K562 (cell line): Measurements from ENCODE around the gene YPEL2. TPM values are rescaled to one million over a fixed set of nuclear protein-coding genes. Genes with fewer than 3 reads are reported as not detected.

Experiments used
- ATAC-seq: fragments of 200-7000 bp; cut with Tn5 transposase; 3 replicates; pipeline ENCODE4 v1.9.1; 2020; ENCODE audit warnings: moderate library complexity
- BruUV-seq: library from RNA; stranded (reverse); fragments of 400-500 nt; replicated peaks from 2 replicates; lab custom pipeline; 2021; lab: Mats Ljungman, UMichigan
- CTCF ChIA-PET: fragments of 300-600 bp; formaldehyde crosslinking; extraction: SDS; loops from one replicate; lab custom pipeline; 2021; ENCODE audit warnings: low intra/inter-chr PET ratio; lab: Yijun Ruan, JAX
- POLR2A ChIA-PET: fragments of 300-600, 350-650 bp; sonication (Branson Sonifier 250); formaldehyde crosslinking; extraction: SDS; loops from one replicate; lab custom pipeline; 2021; ENCODE audit warnings: antibody characterized with exemption, inconsistent platforms; lab: Yijun Ruan, JAX
- DNase-seq, 4 experiments: peaks; one replicate each; pipeline versions ENCODE4 v3.0.0 to v3.0.0-alpha.2; 2011 to 2018; ENCODE audit warnings: low spot score in 3 of 4, mixed read lengths in 3 of 4; ENCODE audit errors: extremely low read depth in 1 of 4
- FAIRE-seq: peaks from 2 replicates; lab custom pipeline; 2011; peaks lifted over from hg19 to GRCh38; lab: Jason Lieb, UNC
- H2AFZ ChIP-seq: 2 replicates; pipeline ENCODE4 v1.6.0; 2011; ENCODE audit warnings: low read depth, low read length, control low read depth, inconsistent platforms
- H3K27ac ChIP-seq: fragments of 200-600 bp; 3 replicates; pipeline ENCODE4 v1.8.0; 2011; ENCODE audit warnings: low read depth, mild to moderate bottlenecking, control low read depth, inconsistent platforms, low read length, moderate library complexity, mixed read lengths; ENCODE audit errors: extremely low read depth
- H3K27me3 ChIP-seq, 2 experiments: fragments of 300-600 bp in 1 of 2; 2 replicates in 1 of 2; 3 replicates in 1 of 2; pipeline versions ENCODE4 v1.6.0 to v1.8.0; 2011; ENCODE audit warnings: inconsistent platforms in 2 of 2, low read length in 2 of 2, mild to moderate bottlenecking in 1 of 2, mixed read lengths in 1 of 2, moderate library complexity in 1 of 2; ENCODE audit not compliant: control insufficient read depth in 2 of 2, insufficient read depth in 2 of 2
- H3K36me3 ChIP-seq: fragments of 300-600 bp; 3 replicates; pipeline ENCODE4 v1.8.0; 2011; ENCODE audit warnings: mild to moderate bottlenecking, low read length, inconsistent platforms; ENCODE audit not compliant: control insufficient read depth, insufficient read depth
- H3K4me1 ChIP-seq, 2 experiments: fragments of 200-600 bp in 1 of 2; replicated peaks in 1 of 2; 2 replicates in 1 of 2; 3 replicates in 1 of 2; pipeline versions ENCODE4 v1.5.1 to v1.8.0; 2011; ENCODE audit warnings: inconsistent platforms in 2 of 2, low read length in 2 of 2, mild to moderate bottlenecking in 1 of 2, mixed read lengths in 1 of 2, moderate library complexity in 1 of 2; ENCODE audit not compliant: control insufficient read depth in 2 of 2, insufficient read depth in 2 of 2
- H3K4me2 ChIP-seq: 2 replicates; pipeline ENCODE4 v1.6.1; 2011; ENCODE audit warnings: low read length, control low read depth, inconsistent platforms, mixed read lengths; ENCODE audit not compliant: insufficient read depth
- H3K4me3 ChIP-seq: fragments of 200-600 bp; sonication (generic), shearing (Covaris generic); 2 replicates; pipeline ENCODE4 v1.5.1; 2016; ENCODE audit warnings: control low read depth, inconsistent platforms
- H3K79me2 ChIP-seq: fragments of 200-600 bp; 3 replicates; pipeline ENCODE4 v1.8.0; 2011; ENCODE audit warnings: low read length, inconsistent platforms; ENCODE audit not compliant: control insufficient read depth, insufficient read depth
- H3K9ac ChIP-seq, 2 experiments: 2 replicates each; pipeline versions ENCODE4 v1.6.0 to v1.6.1; 2011; ENCODE audit warnings: low read depth in 2 of 2, low read length in 2 of 2, control low read depth in 1 of 2, inconsistent platforms in 1 of 2, mild to moderate bottlenecking in 1 of 2, mixed read lengths in 1 of 2; ENCODE audit not compliant: insufficient read depth in 1 of 2
- H3K9me1 ChIP-seq: one replicate; pipeline ENCODE4 v1.6.0; 2011; ENCODE audit warnings: inconsistent platforms, mild to moderate bottlenecking, low read length, moderate library complexity; ENCODE audit not compliant: control insufficient read depth, insufficient read depth
- H3K9me3 ChIP-seq: replicated peaks from 2 replicates; pipeline ENCODE4 v1.5.1; 2011; ENCODE audit warnings: low read depth, low read length, inconsistent platforms; ENCODE audit not compliant: control insufficient read depth, insufficient read depth
- H4K20me1 ChIP-seq: replicated peaks from 2 replicates; pipeline ENCODE4 v1.6.1; 2011; ENCODE audit warnings: low read length, inconsistent platforms, mixed read lengths; ENCODE audit not compliant: control insufficient read depth, insufficient read depth
- CBX3 ChIP-seq, 2 experiments: IDR thresholded peaks; 1 replicate in 1 of 2; 2 replicates in 1 of 2; pipeline ENCODE4 v1.6.1; 2012; ENCODE audit warnings: inconsistent platforms in 2 of 2, low read length in 2 of 2, borderline replicate concordance in 1 of 2, control low read depth in 1 of 2
- CEBPB ChIP-seq: fragments of 450-650 bp; IDR thresholded peaks from 2 replicates; pipeline ENCODE4 v1.6.1; 2016; ENCODE audit warnings: missing genetic modification characterization, missing compliant biosample characterization
- TFE3 ChIP-seq: fragments of 450-650 bp; formaldehyde crosslinking; IDR thresholded peaks from 2 replicates; pipeline ENCODE4 v1.4.0; 2020; ENCODE audit warnings: mild to moderate bottlenecking, mixed read lengths
- WGBS: fragments of 100-300 bp; shearing (Covaris generic); methylation state at CpG from one replicate; pipeline ENCODE4 v1.1.6; 2016; ENCODE audit warnings: low coverage, mixed read lengths; ENCODE audit not compliant: insufficient coverage; ENCODE audit errors: missing lambda C conversion rate; 5-methylcytosine and 5-hydroxymethylcytosine counted together
- in situ Hi-C: fragments of 300-500 bp; cut with MboI; formaldehyde crosslinking; loops from 4 replicates; pipeline ENCODE4 v1.15.0; 2018; ENCODE audit warnings: inconsistent platforms, mixed read lengths
- intact Hi-C: fragments of 100-400 bp; cut with micrococcal nuclease; formaldehyde crosslinking; loops from 2 replicates; pipeline ENCODE4 v1.14.2; 2022
- polyA plus RNA-seq, 8 experiments: library from polyadenylated mRNA; depleted of rRNA in 4 of 8; stranded (reverse) in 5 of 8; unstranded in 3 of 8; fragments of >200 nt; fragmentation: Nextera tagmentation in 2 of 8; fragmentation: Illumina TruSeq in 1 of 8; extraction: Ambion mirVana in 2 of 8; extraction: Trizol in 1 of 8; gene quantifications; 2 replicates each; pipeline versions ENCODE4 v1.2.1 to v1.2.3, GENCODE V29; 2011 to 2014; ENCODE audit warnings: inconsistent platforms in 1 of 8, missing spikeins in 1 of 8
- total RNA-seq, 7 experiments: library from RNA; depleted of rRNA in 6 of 7; stranded (reverse); fragments of >200 nt in 6 of 7; fragmentation: Illumina TruSeq in 2 of 7; extraction: Trizol in 2 of 7; gene quantifications; 2 replicates each; pipeline versions ENCODE4 v1.2.1 to v1.2.3, GENCODE V29; 2011 to 2021; ENCODE audit warnings: low replicate concordance in 1 of 7

The YPEL2 gene
- total and polyA plus RNA-seq, 9 of the 15 experiments (the other 6 are each of a cell fraction or from before 2014, with no cell fraction given): 0.11 to 2.4 (median 0.47) TPM

GRCh38 chr17:59298521-59298920 lies 32.9 kb upstream of the YPEL2 start:
- FAIRE-seq (no peak), DNase-seq (no peak), ATAC-seq (no peak)
- Histone ChIP-seq H2AFZ (no peak overlapping the region), H3K27ac (no peak overlapping the region), H3K9ac (no peak overlapping the region), H3K79me2 (no peaks in the 10 kb centered on the region), H3K27me3 (no peaks in the 10 kb centered on the region), H3K9me3 (no peaks in the 10 kb centered on the region), H3K4me1 (peaks cover 16 to 17% of the 10 kb centered on the region in 2 experiments), H3K9me1 (no peaks in the 10 kb centered on the region), H3K36me3 (no peaks in the 10 kb centered on the region), H3K4me2 (no peak overlapping the region), H4K20me1 (no peaks in the 10 kb centered on the region), H3K4me3 (no peak overlapping the region)
- ChIA-PET POLR2A (no interaction called here), CTCF (no interaction called here)
- BruUV-seq: no TSS peak
- WGBS: 45% methylated on average over 2 of the region's 2 CpGs
- TF ChIP-seq CBX3 (IDR thresholded peaks at IDR 0.05; ENCODE audit: borderline replicate concordance in 1 of 2, low read length in 2 of 2) (no peak), TFE3 (no peak), CEBPB (peak; percentile 45; the same call in 1 of the 2 replicates)
- intact Hi-C loops: no loop called here
- in situ Hi-C loops: no loop called here
